Measurements from ENCODE around the gene GALNT13. TPM values are rescaled to one million over a fixed set of nuclear protein-coding genes. Genes with fewer than 3 reads are reported as not detected.

The GALNT13 gene
- total and polyA plus RNA-seq, 2 of the 13 experiments (the other 11 are each of a cell fraction or from before 2014, with no cell fraction given) = 1.3 to 5.0 TPM

- TF ChIP-seq ARID4A (CRISPR knock-in tag; IDR thresholded peaks at IDR 0.05; ENCODE audit: borderline replicate concordance) (peak; percentile 19; the same call in 1 of the 2 replicates), TCF7L2 (IDR thresholded peaks at IDR 0.05; ENCODE audit: low read depth, low read length) (no peak), NCOA5 (CRISPR knock-in tag; IDR thresholded peaks at IDR 0.05) (no peak), IKZF1 (IDR thresholded peaks at IDR 0.05) (no peak), ZNF17 (CRISPR knock-in tag; IDR thresholded peaks at IDR 0.05) (no peak), ZNF234 (CRISPR knock-in tag; conservative IDR thresholded peaks at IDR 0.05) (no peak), PHB2 (IDR thresholded peaks at IDR 0.05; ENCODE audit: partially characterized antibody) (no peak), GLI4 (CRISPR knock-in tag; IDR thresholded peaks at IDR 0.05; ENCODE audit: borderline replicate concordance) (no peak), NR2F6 (IDR thresholded peaks at IDR 0.05) (peak; percentile 55; the same call in 1 of the 2 replicates), NR2F6 (CRISPR knock-in tag; IDR thresholded peaks at IDR 0.05) (peak; percentile 64; the same call in 1 of the 2 replicates), THRA (CRISPR knock-in tag; IDR thresholded peaks at IDR 0.05; ENCODE audit: borderline replicate concordance) (peak; percentile 99), PLSCR1 (CRISPR knock-in tag; IDR thresholded peaks at IDR 0.05; ENCODE audit: borderline replicate concordance) (no peak), ZNF264 (CRISPR knock-in tag; IDR thresholded peaks at IDR 0.05) (no peak), ZNF83 (CRISPR knock-in tag; IDR thresholded peaks at IDR 0.05; ENCODE audit: borderline replicate concordance) (no peak), PRDM10 (CRISPR knock-in tag; IDR thresholded peaks at IDR 0.05; ENCODE audit: low read depth) (no peak), EEA1 (CRISPR knock-in tag; IDR thresholded peaks at IDR 0.05; ENCODE audit: borderline replicate concordance) (no peak)
Observed at GRCh38 chr2:154449951-154450658, 578.4 kb downstream of the GALNT13 start (continued).
